D341Med (cell line): ENCODE results near the gene ALPG.

Experiments used
- DNase-seq: peaks from one replicate; pipeline ENCODE4 v3.0.0; 2012; ENCODE audit warnings: low spot score

The ALPG gene

DNA sequence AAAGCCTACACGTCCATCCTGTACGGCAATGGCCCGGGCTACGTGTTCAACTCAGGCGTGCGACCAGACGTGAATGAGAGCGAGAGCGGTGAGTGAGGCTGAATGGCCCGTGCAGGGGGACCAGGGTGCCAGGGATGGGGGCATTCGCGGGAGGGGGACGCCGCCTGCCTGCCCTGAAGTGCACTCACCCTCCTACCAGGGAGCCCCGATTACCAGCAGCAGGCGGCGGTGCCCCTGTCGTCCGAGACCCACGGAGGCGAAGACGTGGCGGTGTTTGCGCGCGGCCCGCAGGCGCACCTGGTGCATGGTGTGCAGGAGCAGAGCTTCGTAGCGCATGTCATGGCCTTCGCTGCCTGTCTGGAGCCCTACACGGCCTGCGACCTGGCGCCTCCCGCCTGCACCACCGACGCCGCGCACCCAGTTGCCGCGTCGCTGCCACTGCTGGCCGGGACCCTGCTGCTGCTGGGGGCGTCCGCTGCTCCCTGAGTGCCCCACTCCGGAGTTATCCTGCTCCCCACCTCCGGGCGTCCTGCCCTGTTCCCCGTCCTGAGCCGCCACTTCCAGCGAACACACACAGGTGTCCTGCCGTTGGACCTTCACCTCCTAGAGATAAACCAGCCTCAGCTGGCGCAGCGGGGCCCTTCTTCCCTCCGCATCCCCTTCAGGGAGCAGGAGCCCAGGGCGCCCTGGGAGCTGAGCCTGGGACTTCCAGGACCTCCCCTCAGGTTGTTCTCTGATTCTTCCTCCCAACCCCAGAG, 52.2 kb downstream of the ALPG start:
- peak; percentile 14 for DNase-seq

GRCh38 chr2:232459419-232460035, 52.9 kb downstream of the ALPG start:
- no peak for DNase-seq

DNA sequence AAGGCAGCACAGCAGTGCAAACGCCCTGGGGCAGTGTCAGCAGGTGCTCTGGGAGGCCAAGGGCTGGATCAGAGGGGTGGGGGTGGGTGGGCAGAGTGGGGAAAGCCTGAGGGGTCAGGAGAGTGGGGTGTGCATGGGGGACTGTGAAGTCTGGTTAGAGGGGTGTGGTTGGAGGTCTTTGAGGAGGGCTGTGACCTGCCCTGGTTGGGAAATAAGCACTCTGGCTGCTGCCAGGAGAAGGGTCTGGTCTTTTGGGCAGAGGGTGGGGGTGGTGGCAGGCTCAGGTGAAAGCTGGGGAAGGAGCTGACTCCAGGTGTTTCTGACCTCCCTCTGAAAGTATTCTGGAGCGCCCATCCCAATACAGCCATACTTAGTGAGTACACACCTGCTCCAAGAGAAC, 53.5 kb downstream of the ALPG start:
- no peak for DNase-seq
